ENCODE measurements around the gene ATG10. TPM values are rescaled to one million over a fixed set of nuclear protein-coding genes. Genes with fewer than 3 reads are reported as not detected.

ATG10 gene
- 1 to 10 TPM; 7.0 to 8.9 TPM for total RNA-seq

GRCh38 chr5:81971712-81972491 lies at the start of gene ATG10:
ATG10 (plus strand) TSS chr5:81972023; CDS start chr5:81987571, 15,548 bp downstream.

GRCh38 chr5:82277987-82278710 lies 306.3 kb downstream of the ATG10 start, which contains the start of gene RPS23:
RPS23 (minus strand) TSS chr5:82278354; CDS start chr5:82278323, 31 bp downstream.

Small RNA genes within 50 kb of the gene (small RNA-seq; reads per million reads assigned to genes)
- 0 reads per million in 2 donors for gene AC010598.1
- gene RN7SL378P: 0 reads per million in 2 donors

Other genes with a start within 250 kb of the ATG10 start
- 1 to 10 TPM; 6.9 to 9.3 TPM for gene SSBP2, start 220.9 kb upstream of the ATG10 start, total RNA-seq

Data from melanocyte of skin (primary cell).